ENCODE results near the gene CAP1. TPM values are rescaled to one million over a fixed set of nuclear protein-coding genes. Genes with fewer than 3 reads are reported as not detected.
A peak's percentile ranks its signal among the peaks of the same experiment; 100 is the strongest.

CAP1 gene
- total RNA-seq, 1 donor from 2014 or later, result 327 TPM

DNA sequence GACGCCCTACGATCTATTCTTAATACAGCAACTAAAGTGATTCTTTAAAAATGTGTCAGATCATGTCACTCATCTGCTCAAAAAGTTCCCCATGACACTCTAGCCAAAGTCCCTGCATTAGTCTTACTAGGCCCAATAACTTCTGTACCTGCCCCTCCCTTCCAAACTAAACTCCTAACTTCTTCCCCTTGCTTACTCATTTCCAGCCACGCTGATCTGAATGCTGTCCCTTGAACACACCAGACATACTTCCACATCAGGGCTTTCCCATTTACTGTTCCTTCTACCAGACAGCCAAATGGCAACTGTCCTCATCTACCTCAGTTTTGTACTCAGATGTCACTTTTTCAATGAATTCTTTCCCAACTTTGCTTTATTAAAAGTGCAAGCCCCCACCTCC lies 55.3 kb downstream of the CAP1 start:
- DNase-seq (ENCODE audit: low read depth in 2 of 2), result no peak

DNA sequence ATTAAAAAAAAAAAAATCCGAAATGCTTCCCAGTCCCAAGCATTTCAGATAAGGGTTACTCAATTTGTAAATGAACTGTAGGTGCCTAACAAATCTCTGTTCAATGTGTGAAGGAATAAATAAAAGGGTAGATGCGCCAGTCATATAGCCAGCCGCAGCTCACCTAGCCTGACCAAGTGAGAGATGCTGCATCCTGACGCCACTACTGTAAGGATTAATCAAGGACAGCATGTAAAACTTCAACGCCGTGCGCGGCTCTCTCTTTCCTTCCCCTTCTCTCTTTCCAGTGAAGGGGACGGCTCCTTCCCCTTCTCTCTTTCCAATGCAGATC lies 56.1 kb downstream of the CAP1 start:
- DNase-seq (ENCODE audit: low read depth in 2 of 2), result no peak

DNA sequence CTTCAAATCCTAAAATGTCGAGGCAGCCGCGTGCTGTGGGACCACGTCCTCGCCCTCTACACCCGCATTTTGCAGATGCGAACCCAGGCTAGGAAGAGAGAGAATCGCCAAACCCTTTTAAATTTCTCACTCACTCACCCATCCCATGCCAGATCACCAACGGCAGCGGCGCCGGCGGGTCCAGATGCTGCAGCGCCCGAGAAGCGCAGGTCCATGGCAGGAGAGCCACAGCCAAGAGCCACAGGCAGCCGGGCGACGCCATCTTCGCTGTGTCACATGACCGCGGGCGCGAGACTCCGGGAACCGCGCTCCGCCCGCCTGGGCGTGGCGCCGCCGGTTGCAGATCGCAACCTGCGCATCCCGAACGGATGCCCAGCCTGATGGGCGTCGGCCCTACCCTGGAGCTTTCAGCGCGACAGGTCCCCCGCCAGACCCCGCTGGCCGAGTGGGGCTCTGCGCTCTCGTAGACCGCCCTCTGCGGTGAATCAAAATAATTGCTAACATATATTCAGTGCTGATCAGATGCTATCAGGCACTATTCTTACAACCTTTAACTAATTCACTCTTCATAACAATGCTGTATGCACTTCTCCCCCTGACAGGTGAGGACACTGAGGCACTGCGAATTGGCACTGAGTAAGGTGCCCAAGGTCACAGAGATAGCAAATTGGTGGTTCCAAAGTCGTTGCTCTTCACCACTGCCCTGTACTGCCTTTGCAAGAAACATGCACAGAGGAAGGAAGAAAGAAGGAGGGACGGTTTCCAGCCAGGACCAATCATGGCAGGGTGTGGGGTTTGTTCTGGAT lies 56.7 kb downstream of the CAP1 start, which contains the start of gene PPT1:
PPT1 (minus strand) TSS at position 276 of the 806 bp plus-strand sequence; CDS start at position 262, 14 bp downstream.
- DNase-seq (ENCODE audit: low read depth in 2 of 2), result peak; percentile 69 to 76

DNA sequence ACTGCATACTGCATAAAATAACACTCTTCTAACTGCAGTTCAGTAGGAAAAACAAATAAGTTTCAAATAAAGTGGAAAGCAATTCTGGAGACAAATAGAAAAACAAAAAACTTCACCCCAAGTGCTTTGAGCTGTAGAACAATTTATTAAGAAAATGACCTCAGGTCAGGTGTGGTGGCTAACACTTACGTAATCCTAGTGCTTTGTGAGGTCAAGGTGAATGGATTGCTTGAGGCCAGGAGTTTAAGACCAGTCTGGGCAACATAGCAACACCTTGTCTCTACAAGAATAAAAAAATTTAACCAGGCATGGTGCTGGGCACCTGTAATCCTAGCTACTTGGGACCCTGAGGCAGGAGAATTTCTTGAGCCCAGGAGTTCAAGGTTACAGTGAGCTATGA lies 61.5 kb downstream of the CAP1 start:
- no peak for DNase-seq (ENCODE audit: low read depth in 2 of 2)

DNA sequence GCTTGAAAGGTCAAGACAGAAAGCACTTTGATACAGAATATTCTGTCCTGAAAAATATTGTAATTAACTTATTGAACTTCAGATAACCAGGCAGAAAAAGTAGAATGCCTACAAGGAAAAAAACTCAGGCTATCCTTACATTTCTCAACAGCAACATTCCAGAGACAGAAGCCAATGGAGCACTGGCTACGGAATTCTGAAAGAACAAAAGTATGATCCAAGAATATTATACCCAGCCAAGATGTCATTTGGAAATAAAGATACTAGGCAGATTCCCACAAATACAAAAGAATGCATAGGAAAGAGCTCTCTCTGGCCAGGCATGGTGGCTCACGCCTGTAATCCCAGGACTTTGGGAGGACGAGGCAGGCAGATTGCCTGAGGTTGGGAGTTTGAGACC lies 62.4 kb downstream of the CAP1 start:
- DNase-seq (ENCODE audit: low read depth in 2 of 2), result no peak

GRCh38 chr1:40105028-40105427 lies 64.5 kb downstream of the CAP1 start:
- no peak for DNase-seq (ENCODE audit: low read depth in 2 of 2)

DNA sequence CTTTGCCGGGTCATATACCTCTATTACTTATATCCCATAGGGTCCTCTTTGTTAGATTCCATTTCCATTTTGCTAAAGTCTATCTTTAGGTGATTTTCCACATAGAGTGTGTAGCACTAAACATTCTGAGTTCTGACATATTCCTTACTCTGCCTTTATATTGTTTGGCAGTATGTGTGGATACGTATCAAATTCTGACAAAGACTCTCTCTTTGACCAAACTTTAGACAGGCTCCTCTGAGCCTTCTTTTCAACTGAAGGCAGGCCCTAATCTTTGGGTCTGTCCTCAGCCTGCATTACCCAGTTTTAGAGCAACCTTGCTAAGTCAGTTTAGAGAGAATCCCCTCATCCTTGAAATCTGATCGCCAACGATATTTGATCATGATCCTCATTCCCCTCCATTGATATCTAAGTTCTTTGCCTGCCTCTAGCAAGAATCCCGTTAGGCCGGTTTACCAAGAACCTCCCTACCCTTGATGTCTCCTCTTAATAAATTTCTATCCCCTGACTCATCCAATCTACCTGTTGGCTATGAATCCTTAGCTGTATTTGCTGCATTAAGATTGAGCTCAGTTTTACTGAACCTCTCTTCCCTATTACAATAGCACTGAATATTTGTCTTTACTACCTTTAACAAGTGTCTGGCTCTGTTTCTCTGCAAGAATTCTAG lies 66.9 kb downstream of the CAP1 start:
- DNase-seq (ENCODE audit: low read depth in 2 of 2), result no peak

DNA sequence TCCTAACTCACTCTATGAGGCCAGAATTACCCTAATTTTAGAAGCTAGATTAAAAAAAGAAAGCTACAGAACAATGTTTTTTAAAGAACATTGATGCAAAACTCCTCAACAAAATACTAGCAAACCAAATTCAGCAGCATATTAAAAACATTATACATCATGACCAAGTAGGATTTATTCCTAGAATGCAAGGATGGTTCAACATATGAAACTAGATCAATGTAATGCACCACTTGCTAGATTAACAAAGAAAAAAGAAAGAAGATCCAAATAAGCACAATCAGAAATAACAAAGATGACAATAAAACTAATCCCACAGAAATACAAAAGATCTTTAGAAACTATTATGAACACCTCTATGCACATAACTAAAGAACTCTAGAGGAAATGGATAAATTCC lies 69.9 kb downstream of the CAP1 start:
- no peak for DNase-seq (ENCODE audit: low read depth in 2 of 2)

DNA sequence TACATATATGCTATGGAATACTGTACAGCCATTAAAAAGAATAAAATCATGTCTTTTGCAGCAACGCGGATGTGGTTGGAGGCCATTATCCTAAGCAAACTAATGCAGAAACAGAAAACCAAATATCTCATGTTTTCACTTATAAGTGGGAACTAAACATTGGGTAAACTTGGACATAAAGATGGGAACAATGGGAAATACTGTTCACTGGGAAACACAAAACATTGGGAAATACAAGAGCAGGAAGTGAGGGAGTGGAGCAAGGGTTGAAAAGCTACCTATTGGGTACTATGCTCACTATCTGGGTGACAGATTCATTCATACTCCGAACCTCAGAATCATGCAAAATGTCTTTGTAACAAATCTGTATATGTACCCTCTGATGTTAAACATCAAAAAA lies 73.9 kb downstream of the CAP1 start:
- DNase-seq (ENCODE audit: low read depth in 2 of 2), result no peak

DNA sequence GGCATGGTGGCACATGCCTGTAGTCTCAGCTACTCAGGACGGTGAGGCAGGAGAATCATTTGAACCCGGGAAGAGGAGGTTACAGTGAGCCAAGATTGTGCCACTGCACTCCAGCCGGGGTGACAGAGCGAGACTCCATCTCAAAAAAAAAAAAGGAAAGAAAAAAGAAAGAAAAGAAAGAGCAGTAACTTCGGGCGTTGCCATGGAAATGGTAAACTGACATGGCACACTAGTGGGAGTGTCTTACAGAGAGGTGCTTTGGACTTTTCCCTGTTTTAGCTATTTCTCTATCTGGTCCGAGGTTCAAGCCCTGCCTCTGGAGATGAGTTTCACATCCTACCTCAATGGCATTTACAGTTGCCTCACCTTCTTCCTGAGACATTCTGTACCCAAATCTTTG lies 79.6 kb downstream of the CAP1 start:
- DNase-seq (ENCODE audit: low read depth in 2 of 2), result no peak

Other genes starting within 250 kb of the CAP1 start
- 11.7 and 13.1 TPM in 2 replicates for gene TRIT1, start 157.2 kb upstream of the CAP1 start, total RNA-seq
- gene MYCL, start 138.8 kb upstream of the CAP1 start, total RNA-seq, result 0.20 and 0.44 TPM in 2 replicates
- under 0.01 and 0.44 TPM in 2 replicates for gene MFSD2A, start 85.6 kb upstream of the CAP1 start, total RNA-seq
- 34.7 and 45.1 TPM in 2 replicates for gene PPT1, start 56.5 kb downstream of the CAP1 start, total RNA-seq
- gene RLF, start 120.7 kb downstream of the CAP1 start, total RNA-seq, result 12.9 and 19.2 TPM in 2 replicates
- not detected in 2 replicates for gene TMCO2, start 207.2 kb downstream of the CAP1 start, total RNA-seq
- gene ZMPSTE24, start 217.5 kb downstream of the CAP1 start, total RNA-seq, result 40.5 and 64.1 TPM in 2 replicates